ENCODE measurements around the gene UBN2. TPM values are rescaled to one million over a fixed set of nuclear protein-coding genes. Genes with fewer than 3 reads are reported as not detected.

The UBN2 gene
- total and polyA plus RNA-seq, 10 of the 15 experiments (the other 5 are each of a cell fraction or from before 2014, with no cell fraction given) = 0.27 to 8.5 (median 2.5) TPM

- no peaks in the 10 kb centered on the region for H3K9me3 ChIP-seq (replicated peaks; ENCODE audit: control insufficient read depth, insufficient read depth, low read length)
- POLR2A ChIA-PET = no interaction called here
- DNase-seq (ENCODE audit: low read depth, low spot score) (no peak), FAIRE-seq (no peak), ATAC-seq (no peak)
- no peaks in the 10 kb centered on the region for H3K4me1 ChIP-seq (ENCODE audit: control insufficient read depth, insufficient read depth, low read length)
- no peaks in the 10 kb centered on the region for H3K27me3 ChIP-seq (replicated peaks in 1 of 2; ENCODE audit: control insufficient read depth in 2 of 2, insufficient read depth in 2 of 2, low read length in 1 of 2)
- H3K79me2 ChIP-seq (ENCODE audit: control insufficient read depth, insufficient read depth, low read length) = peaks cover 18% of the 10 kb centered on the region
- no peak overlapping the region for H3K4me2 ChIP-seq (ENCODE audit: control insufficient read depth, insufficient read depth)
- H2AFZ ChIP-seq (ENCODE audit: control insufficient read depth, low read depth, low read length) = no peak overlapping the region
- no peaks in the 10 kb centered on the region for H3K36me3 ChIP-seq (ENCODE audit: control insufficient read depth in 2 of 2, insufficient read depth in 2 of 2, low read length in 1 of 2)
- intact Hi-C loops (cut with micrococcal nuclease; ENCODE audit: unreplicated experiment) (no loop called here), in situ Hi-C loops (cut with MboI) (no loop called here)
- no peak for TF ChIP-seq RBBP5 (conservative IDR thresholded peaks at IDR 0.05)
- peak; percentile 67; the same call in 1 of the 2 replicates for TF ChIP-seq SPI1 (IDR thresholded peaks at IDR 0.05; ENCODE audit: borderline replicate concordance, insufficient read depth, low read depth, low read length)
- 61% methylated on average over 1 of the region's 1 CpG for WGBS (ENCODE audit: insufficient coverage, insufficient replicate concordance, low lambda C conversion rate, missing lambda C conversion rate)
- RAD21 ChIA-PET (ENCODE audit: unreplicated experiment) = no interaction called here
- no peak overlapping the region for H3K9ac ChIP-seq (ENCODE audit: control insufficient read depth, insufficient read depth, low read length)
- BruUV-seq (replicated peaks) = no TSS peak
- no peaks in the 10 kb centered on the region for H4K20me1 ChIP-seq (ENCODE audit: control insufficient read depth, insufficient read depth)
- H3K27ac ChIP-seq (ENCODE audit: control insufficient read depth, insufficient read depth) = no peak overlapping the region
- CTCF ChIA-PET = interaction anchor here (0.9 kb wide), 1 partner anchor 10 kb away, joined by 3 read pairs; no protein-coding TSS in a partner anchor
- no peak overlapping the region for H3K4me3 ChIP-seq
- SMC1A ChIA-PET (ENCODE audit: uncharacterized antibody, unreplicated experiment) = interaction anchor here (1.0 to 1.5 kb wide), 2 partner anchors 9 to 10 kb away, joined by 3 to 8 read pairs; no protein-coding TSS in a partner anchor
These were observed 114.0 kb downstream of the UBN2 start for GRCh38 chr7:139345042-139345441.

GRCh38 chr7:139351027-139351426, 120.0 kb downstream of the UBN2 start:
- CTCF ChIA-PET = no interaction called here
- FAIRE-seq = no peak
- POLR2A ChIA-PET = interaction anchor here (0.7 kb wide), 1 partner anchor 118 kb away, joined by 6 read pairs; no protein-coding TSS in a partner anchor

More at GRCh38 chr7:139351027-139351426, 120.0 kb downstream of the UBN2 start:
- intact Hi-C loops (cut with micrococcal nuclease; ENCODE audit: unreplicated experiment) (no loop called here), in situ Hi-C loops (cut with MboI) (loop anchor here (25.0 kb wide), 1 partner anchor 1561 kb away; the partner anchor contains the start of gene BRAF)
- no peak for DNase-seq (ENCODE audit: low read depth, low spot score)
- Histone ChIP-seq H4K20me1 (ENCODE audit: control insufficient read depth, insufficient read depth) (no peaks in the 10 kb centered on the region), H3K9ac (ENCODE audit: control insufficient read depth, insufficient read depth, low read length) (no peak overlapping the region), H3K4me2 (ENCODE audit: control insufficient read depth, insufficient read depth) (no peak overlapping the region), H3K27ac (ENCODE audit: control insufficient read depth, insufficient read depth) (no peak overlapping the region), H3K9me3 (replicated peaks; ENCODE audit: control insufficient read depth, insufficient read depth, low read length) (no peaks in the 10 kb centered on the region), H3K36me3 (ENCODE audit: control insufficient read depth in 2 of 2, insufficient read depth in 2 of 2, low read length in 1 of 2) (no peaks in the 10 kb centered on the region; a peak in 1 of 4 replicates), H3K4me1 (ENCODE audit: control insufficient read depth, insufficient read depth, low read length) (no peaks in the 10 kb centered on the region), H3K4me3 (no peak overlapping the region), H3K79me2 (ENCODE audit: control insufficient read depth, insufficient read depth, low read length) (no peaks in the 10 kb centered on the region), H3K27me3 (replicated peaks in 1 of 2; ENCODE audit: control insufficient read depth in 2 of 2, insufficient read depth in 2 of 2, low read length in 1 of 2) (no peaks in the 10 kb centered on the region), H2AFZ (ENCODE audit: control insufficient read depth, low read depth, low read length) (no peak overlapping the region)
- SMC1A ChIA-PET (ENCODE audit: uncharacterized antibody, unreplicated experiment) = no interaction called here
- RAD21 ChIA-PET (ENCODE audit: unreplicated experiment) = no interaction called here
- WGBS (ENCODE audit: insufficient coverage, insufficient replicate concordance, low lambda C conversion rate, missing lambda C conversion rate) = 89% methylated on average over 2 of the region's 2 CpGs
- TF ChIP-seq ZNF207 (IDR thresholded peaks at IDR 0.05; ENCODE audit: borderline replicate concordance) (no peak), NFIC (IDR thresholded peaks at IDR 0.05; ENCODE audit: low read depth, low read length) (no peak), JUNB (IDR thresholded peaks at IDR 0.05) (no peak), YY1 (IDR thresholded peaks at IDR 0.05; ENCODE audit: low read depth, low read length) (no peak), YBX1 (IDR thresholded peaks at IDR 0.05) (no peak), MXI1 (IDR thresholded peaks at IDR 0.05; ENCODE audit: low read depth, low read length) (no peak), SMARCA5 (IDR thresholded peaks at IDR 0.05) (no peak), RBBP5 (conservative IDR thresholded peaks at IDR 0.05) (no peak), GATAD2B (conservative IDR thresholded peaks at IDR 0.05; ENCODE audit: low read depth) (no peak), JUND (IDR thresholded peaks at IDR 0.05; ENCODE audit: low read depth, low read length) (no peak), EED (IDR thresholded peaks at IDR 0.05; ENCODE audit: low read depth) (no peak), ZNF592 (IDR thresholded peaks at IDR 0.05) (no peak), KDM1A (IDR thresholded peaks at IDR 0.05; ENCODE audit: borderline replicate concordance) (no peak), ZNF622 (IDR thresholded peaks at IDR 0.05) (no peak), SRF (IDR thresholded peaks at IDR 0.05; ENCODE audit: low read depth in 2 of 2, low read length in 2 of 2) (no peak), KLF5 (IDR thresholded peaks at IDR 0.05; ENCODE audit: partially characterized antibody) (no peak)
- ATAC-seq = no peak
- no TSS peak for BruUV-seq (replicated peaks)
